DMS153 (cell line): ENCODE results near the gene AGXT.

ENCODE experiments used
- DNase-seq: peaks from one replicate; lab custom pipeline; 2025; lab: John Stamatoyannopoulos, UW

Gene AGXT

GRCh38 chr2:240886678-240887609, 18.3 kb downstream of the AGXT start:
- no peak for DNase-seq

GRCh38 chr2:240887631-240888030, 19.0 kb downstream of the AGXT start:
- no peak for DNase-seq

GRCh38 chr2:240888130-240888889, 19.7 kb downstream of the AGXT start:
- DNase-seq: no peak

GRCh38 chr2:240888890-240889573, 20.4 kb downstream of the AGXT start:
- DNase-seq: no peak

GRCh38 chr2:240889601-240890560, 21.3 kb downstream of the AGXT start:
- no peak for DNase-seq

- no peak for DNase-seq
Measured at GRCh38 chr2:240890691-240891090, 22.1 kb downstream of the AGXT start.

- no peak for DNase-seq
Measured at GRCh38 chr2:240891492-240892340, 23.1 kb downstream of the AGXT start.

GRCh38 chr2:240892356-240892755, 23.7 kb downstream of the AGXT start:
- no peak for DNase-seq

- no peak for DNase-seq
Measured at GRCh38 chr2:240892925-240893324, 24.3 kb downstream of the AGXT start.

- DNase-seq: no peak
Measured at GRCh38 chr2:240893363-240893844, 24.8 kb downstream of the AGXT start.

GRCh38 chr2:240894006-240894405, 25.4 kb downstream of the AGXT start:
- no peak for DNase-seq

- no peak for DNase-seq
Measured at GRCh38 chr2:240894836-240895558, 26.4 kb downstream of the AGXT start.

- no peak for DNase-seq
Measured at GRCh38 chr2:240895656-240896388, 27.2 kb downstream of the AGXT start, which contains the start of gene MAB21L4. TSS of gene MAB21L4 (minus strand) at chr2:240896156. CDS start at chr2:240895997, 159 bp downstream.

- no peak for DNase-seq
Measured at GRCh38 chr2:240896394-240896793, 27.8 kb downstream of the AGXT start.

GRCh38 chr2:240896871-240897692, 28.5 kb downstream of the AGXT start:
- peak; percentile 21 for DNase-seq

GRCh38 chr2:240898108-240898730, 29.6 kb downstream of the AGXT start:
- DNase-seq: no peak

GRCh38 chr2:240898731-240899467, 30.3 kb downstream of the AGXT start:
- no peak for DNase-seq
